WTC11 (cell line): ENCODE data around the gene ARHGAP28. TPM values are rescaled to one million over a fixed set of nuclear protein-coding genes. Genes with fewer than 3 reads are reported as not detected.

Source experiments
- ATAC-seq: fragments of 200-7000 bp; cut with Tn5 transposase; 2 replicates; pipeline ENCODE4 v1.10.0; 2021; ENCODE audit warnings: mild to moderate bottlenecking, moderate library complexity
- CTCF ChIA-PET: fragments of 300-600 bp; sonication (Branson Sonifier 250); formaldehyde crosslinking; loops from one replicate; lab custom pipeline; 2021; ENCODE audit warnings: antibody characterized with exemption; lab: Charles Lee
- POLR2A ChIA-PET: fragments of 350-600 bp; sonication (Branson Sonifier 250); formaldehyde crosslinking; loops from one replicate; lab custom pipeline; 2021; ENCODE audit warnings: antibody characterized with exemption; lab: Charles Lee
- DNase-seq: peaks from one replicate; pipeline ENCODE4 v3.0.0; 2021; ENCODE audit warnings: low spot score
- H3K27ac Mint-ChIP-seq: 2 replicates; pipeline ENCODE4 v1.8.0; 2021; ENCODE audit warnings: mixed read lengths
- H3K27me3 Mint-ChIP-seq: 2 replicates; pipeline ENCODE4 v1.8.0; 2021; ENCODE audit warnings: low read depth, mild to moderate bottlenecking, moderate library complexity, mixed read lengths
- H3K36me3 Mint-ChIP-seq: 2 replicates; pipeline ENCODE4 v1.8.0; 2021; ENCODE audit warnings: mixed read lengths
- H3K4me1 Mint-ChIP-seq: 2 replicates; pipeline ENCODE4 v1.8.0; 2022; ENCODE audit warnings: mixed read lengths
- H3K4me3 Mint-ChIP-seq: 2 replicates; pipeline ENCODE4 v1.8.0; 2021; ENCODE audit warnings: mild to moderate bottlenecking, moderate library complexity, mixed read lengths
- H3K9me3 Mint-ChIP-seq: 2 replicates; pipeline ENCODE4 v1.8.0; 2021; ENCODE audit warnings: mixed read lengths
- AFF4 ChIP-seq: sonication (generic); formaldehyde crosslinking; IDR thresholded peaks from 2 replicates; pipeline ENCODE4 v1.8.1; 2023; ENCODE audit warnings: mild to moderate bottlenecking, missing genetic modification reagents, borderline replicate concordance
- CBFB ChIP-seq: sonication (generic); formaldehyde crosslinking; IDR thresholded peaks from 2 replicates; pipeline ENCODE4 v1.8.1; 2022; ENCODE audit warnings: mild to moderate bottlenecking, low read depth, missing genetic modification reagents
- E2F1 ChIP-seq: sonication (generic); formaldehyde crosslinking; IDR thresholded peaks from 2 replicates; pipeline ENCODE4 v1.8.0; 2022; ENCODE audit warnings: mild to moderate bottlenecking, missing genetic modification reagents
- ESRRA ChIP-seq: sonication (generic); formaldehyde crosslinking; IDR thresholded peaks from 2 replicates; pipeline ENCODE4 v1.8.1; 2022; ENCODE audit warnings: mild to moderate bottlenecking, missing genetic modification reagents, borderline replicate concordance
- ETV6 ChIP-seq: sonication (generic); formaldehyde crosslinking; IDR thresholded peaks from 2 replicates; pipeline ENCODE4 v1.8.1; 2022; ENCODE audit warnings: mild to moderate bottlenecking, missing genetic modification reagents
- GRHL2 ChIP-seq: fragments of 250-450 bp; sonication (Bioruptor Pico); IDR thresholded peaks from 2 replicates; pipeline ENCODE4 v1.8.0; 2022; ENCODE audit warnings: mild to moderate bottlenecking, moderate library complexity; ENCODE audit not compliant: insufficient replicate concordance, severe bottlenecking
- GTF2I ChIP-seq: fragments of 250-450 bp; sonication (Bioruptor Pico); conservative IDR thresholded peaks from 2 replicates; pipeline ENCODE4 v1.4.0; 2021; ENCODE audit warnings: mild to moderate bottlenecking
- MLX ChIP-seq: sonication (generic); formaldehyde crosslinking; IDR thresholded peaks from 2 replicates; pipeline ENCODE4 v1.8.1; 2023; ENCODE audit warnings: mild to moderate bottlenecking, missing genetic modification reagents, moderate library complexity
- NR1H2 ChIP-seq: sonication (generic); formaldehyde crosslinking; IDR thresholded peaks from 2 replicates; pipeline ENCODE4 v1.9.0; 2021; ENCODE audit warnings: mild to moderate bottlenecking, moderate library complexity, missing genetic modification reagents
- OVOL2 ChIP-seq: fragments of 250-450 bp; sonication (Bioruptor Pico); IDR thresholded peaks from 2 replicates; pipeline ENCODE4 v1.9.0; 2021; ENCODE audit warnings: mild to moderate bottlenecking, borderline replicate concordance
- TEAD1 ChIP-seq: sonication (generic); formaldehyde crosslinking; IDR thresholded peaks from 2 replicates; pipeline ENCODE4 v1.8.0; 2022; ENCODE audit warnings: mild to moderate bottlenecking, missing genetic modification reagents
- ZBTB43 ChIP-seq: sonication (generic); formaldehyde crosslinking; IDR thresholded peaks from 2 replicates; pipeline ENCODE4 v1.8.1; 2023; ENCODE audit warnings: mild to moderate bottlenecking, missing genetic modification reagents
- ZMAT4 ChIP-seq: fragments of 250-450 bp; sonication (Bioruptor Pico); IDR thresholded peaks from 2 replicates; pipeline ENCODE4 v1.9.0; 2021; ENCODE audit warnings: mild to moderate bottlenecking
- ZNF317 ChIP-seq: sonication (generic); formaldehyde crosslinking; IDR thresholded peaks from 2 replicates; pipeline ENCODE4 v1.8.1; 2023; ENCODE audit warnings: low read depth, mild to moderate bottlenecking, moderate library complexity, missing genetic modification reagents, borderline replicate concordance
- ZNF396 ChIP-seq: fragments of 250-450 bp; sonication (Bioruptor Pico); IDR thresholded peaks from 2 replicates; pipeline ENCODE4 v1.8.0; 2021; ENCODE audit warnings: mild to moderate bottlenecking, moderate library complexity, borderline replicate concordance
- total RNA-seq: library from RNA; stranded (reverse); gene quantifications from 3 replicates; pipeline ENCODE4 v1.2.3, GENCODE V29; 2021

The ARHGAP28 gene
- total RNA-seq, 1 experiment from 2014 or later = 14.8 TPM

- CTCF ChIA-PET = interaction anchor here (0.6 to 1.0 kb wide), 4 partner anchors 40 to 336 kb away, joined by 3 to 5 read pairs (median 4); no protein-coding TSS in a partner anchor
- ATAC-seq (peak; percentile 77), DNase-seq (no peak)
- peak overlapping the region; percentile 20; the same call in 1 of the 2 replicates for H3K4me3 Mint-ChIP-seq
- no peaks in the 10 kb centered on the region for H3K27me3 Mint-ChIP-seq
- H3K9me3 Mint-ChIP-seq = peaks cover 8% of the 10 kb centered on the region; the same call in 1 of the 2 replicates
- peak overlapping the region; percentile 85 for H3K27ac Mint-ChIP-seq
- peaks cover 35% of the 10 kb centered on the region for H3K4me1 Mint-ChIP-seq
- TF ChIP-seq CBFB (CRISPR knock-in tag) = no peak
- no peak for TF ChIP-seq GTF2I (CRISPR knock-in tag)
- TF ChIP-seq ZMAT4 = no peak
- TF ChIP-seq ZNF317 (CRISPR knock-in tag) = no peak
- TF ChIP-seq MLX (CRISPR knock-in tag) = no peak
- TF ChIP-seq NR1H2 = no peak
- TF ChIP-seq TEAD1 (CRISPR knock-in tag) = no peak
- no peak for TF ChIP-seq ZNF396 (CRISPR knock-in tag)
- no peak for TF ChIP-seq GRHL2
- TF ChIP-seq E2F1 (CRISPR knock-in tag) = no peak
- no peak for TF ChIP-seq ESRRA (CRISPR knock-in tag)
- H3K36me3 Mint-ChIP-seq = peaks cover 17% of the 10 kb centered on the region
- POLR2A ChIA-PET = no interaction called here
Measured at GRCh38 chr18:6879508-6880195, 150.1 kb downstream of the ARHGAP28 start.

- DNase-seq = no peak
- no peak for ATAC-seq
- POLR2A ChIA-PET = no interaction called here
- peaks cover 19% of the 10 kb centered on the region for H3K36me3 Mint-ChIP-seq
- no peaks in the 10 kb centered on the region for H3K27me3 Mint-ChIP-seq
- peaks cover 46% of the 10 kb centered on the region for H3K4me1 Mint-ChIP-seq
- no peak overlapping the region for H3K4me3 Mint-ChIP-seq
- CTCF ChIA-PET = no interaction called here
- no peak for TF ChIP-seq ZBTB43 (CRISPR knock-in tag)
- no peak for TF ChIP-seq NR1H2
- no peak for TF ChIP-seq ETV6 (CRISPR knock-in tag)
- no peak for TF ChIP-seq AFF4
- no peak for TF ChIP-seq ZNF317 (CRISPR knock-in tag)
- TF ChIP-seq OVOL2 (CRISPR knock-in tag) = no peak
- no peak for TF ChIP-seq CBFB (CRISPR knock-in tag)
- H3K9me3 Mint-ChIP-seq = peaks cover 8% of the 10 kb centered on the region; the same call in 1 of the 2 replicates
- no peak overlapping the region for H3K27ac Mint-ChIP-seq
Measured at GRCh38 chr18:6881034-6881820, 151.7 kb downstream of the ARHGAP28 start.
